ENCODE measurements around the gene METTL9.
"Not testable (repeated sequence)": the region's sequence is repeated elsewhere in the genome, so short reads cannot be mapped to it uniquely, and the experiment has no call there.

The METTL9 gene

GRCh38 chr16:21599122-21600030 is at the start of gene METTL9:
Gene METTL9, plus strand, starts transcription at chr16:21599577. Its CDS starts 157 bp downstream, at chr16:21599734.
- peak; percentile 94 for DNase-seq

GRCh38 chr16:21549975-21550374 is 49.4 kb upstream of the METTL9 start:
- not testable (repeated sequence) for DNase-seq

- not testable (repeated sequence) for DNase-seq
These were observed 48.9 kb upstream of the METTL9 start for GRCh38 chr16:21550435-21550834.

- DNase-seq: not testable (repeated sequence)
These were observed 48.3 kb upstream of the METTL9 start for GRCh38 chr16:21551076-21551475.

- DNase-seq: not testable (repeated sequence)
These were observed 47.8 kb upstream of the METTL9 start for GRCh38 chr16:21551600-21551999.

GRCh38 chr16:21553481-21554296 is 45.7 kb upstream of the METTL9 start:
- DNase-seq: not testable (repeated sequence)

GRCh38 chr16:21554795-21555585 is 44.4 kb upstream of the METTL9 start:
- DNase-seq: peak; percentile 90

GRCh38 chr16:21555621-21556020 is 43.8 kb upstream of the METTL9 start:
- not testable (repeated sequence) for DNase-seq

- not testable (repeated sequence) for DNase-seq
These were observed 43.3 kb upstream of the METTL9 start for GRCh38 chr16:21556026-21556595.

- DNase-seq: peak; percentile 92
These were observed 42.6 kb upstream of the METTL9 start for GRCh38 chr16:21556651-21557241.

- no peak for DNase-seq
These were observed 38.9 kb upstream of the METTL9 start for GRCh38 chr16:21560462-21560861.

- DNase-seq: no peak
These were observed 35.7 kb upstream of the METTL9 start for GRCh38 chr16:21563676-21564075.

- not testable (repeated sequence) for DNase-seq
These were observed 35.0 kb upstream of the METTL9 start for GRCh38 chr16:21564367-21564766.

- DNase-seq: no peak
These were observed 33.9 kb upstream of the METTL9 start for GRCh38 chr16:21565507-21565860.

- no peak for DNase-seq
These were observed 33.3 kb upstream of the METTL9 start for GRCh38 chr16:21565861-21566669.

GRCh38 chr16:21566891-21567414 is 32.4 kb upstream of the METTL9 start:
- DNase-seq: no peak

GRCh38 chr16:21567496-21567895 is 31.9 kb upstream of the METTL9 start:
- not testable (repeated sequence) for DNase-seq

GRCh38 chr16:21568502-21569189 is 30.7 kb upstream of the METTL9 start:
- DNase-seq: no peak

GRCh38 chr16:21570676-21571017 is 28.7 kb upstream of the METTL9 start:
- no peak for DNase-seq

GRCh38 chr16:21573506-21573905 is 25.9 kb upstream of the METTL9 start:
- not testable (repeated sequence) for DNase-seq
